SW480 (cell line): ENCODE measurements around the gene CHID1.

ENCODE experiments used
- DNase-seq: peaks from one replicate; pipeline ENCODE4 v3.0.0-alpha.2; 2016; ENCODE audit warnings: low spot score

The CHID1 gene

DNA sequence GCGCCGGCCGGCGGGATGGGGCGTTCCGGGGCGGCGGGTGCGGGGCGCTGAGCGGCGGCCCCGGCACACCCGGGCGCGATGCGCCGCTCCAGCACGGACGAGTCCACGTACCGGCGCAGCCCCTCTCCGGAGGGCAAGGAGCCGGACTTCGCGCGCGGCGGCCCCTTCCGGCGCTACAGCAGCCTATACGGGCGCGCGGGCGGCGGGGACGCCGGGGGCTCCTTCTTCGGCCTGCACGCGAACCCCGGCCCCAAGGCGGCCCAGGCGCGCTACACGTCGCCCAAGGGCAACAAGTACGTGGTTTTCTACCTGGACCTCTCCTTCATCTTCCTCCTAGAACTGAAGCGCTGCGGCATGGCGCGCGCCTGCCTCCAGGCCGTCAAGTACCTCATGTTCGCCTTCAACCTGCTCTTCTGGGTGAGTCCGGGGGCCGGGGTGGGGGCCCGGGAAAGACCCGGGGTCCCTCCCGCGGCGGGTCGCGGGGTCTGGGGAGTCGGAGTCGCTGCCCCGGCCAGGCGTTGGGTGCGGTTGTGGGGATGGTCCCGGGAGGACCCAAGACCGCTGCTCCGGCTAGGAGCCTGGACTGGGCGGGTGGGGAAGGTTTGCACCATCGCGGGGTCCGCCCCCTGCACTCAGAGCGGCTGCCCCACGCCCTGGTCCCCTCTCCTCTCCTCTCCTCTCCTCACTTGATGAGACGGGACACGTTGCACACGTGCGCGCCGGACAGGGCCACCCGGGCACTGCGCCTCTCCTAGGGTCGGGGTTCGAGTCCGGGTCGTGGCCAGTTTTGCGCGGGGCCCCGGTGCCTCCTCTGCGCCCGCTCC, 60.4 kb downstream of the CHID1 start:
- DNase-seq, result no peak

DNA sequence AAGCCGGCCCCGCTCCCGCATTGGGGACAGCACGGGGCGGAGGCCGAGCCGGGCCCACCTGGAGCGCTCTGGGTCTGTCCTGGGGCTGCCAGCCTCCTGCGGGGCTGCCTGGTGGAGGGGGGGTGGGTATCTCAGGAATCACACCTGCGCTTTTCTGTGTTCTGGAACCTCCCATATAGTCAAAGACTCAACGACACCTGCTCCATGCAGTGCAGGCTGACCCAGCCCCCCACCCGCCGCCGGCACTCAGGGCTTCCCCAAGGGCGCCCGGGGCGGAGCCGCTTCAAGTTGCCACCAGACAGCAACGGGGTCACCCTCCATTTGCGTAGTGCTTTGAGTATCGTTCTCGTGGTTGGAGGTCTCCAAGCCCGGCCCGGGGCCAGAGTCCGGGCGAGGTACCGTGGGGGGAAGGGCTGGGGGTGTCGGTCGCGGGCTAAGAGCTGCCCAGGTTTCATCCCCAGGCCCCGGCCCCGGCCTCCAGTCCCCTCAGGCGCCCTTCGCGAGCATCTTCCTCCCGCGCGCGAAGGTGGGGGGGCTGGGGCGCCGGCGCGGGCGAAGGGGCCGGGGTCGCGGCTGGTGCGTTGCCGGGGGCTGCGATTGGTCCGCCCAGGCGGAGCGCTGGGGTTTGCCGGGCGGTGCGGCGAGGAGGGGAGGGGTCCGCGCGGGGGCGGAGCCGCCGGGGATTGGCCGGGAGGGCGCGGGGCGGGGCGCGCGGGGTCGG, 61.3 kb downstream of the CHID1 start:
- no peak for DNase-seq

DNA sequence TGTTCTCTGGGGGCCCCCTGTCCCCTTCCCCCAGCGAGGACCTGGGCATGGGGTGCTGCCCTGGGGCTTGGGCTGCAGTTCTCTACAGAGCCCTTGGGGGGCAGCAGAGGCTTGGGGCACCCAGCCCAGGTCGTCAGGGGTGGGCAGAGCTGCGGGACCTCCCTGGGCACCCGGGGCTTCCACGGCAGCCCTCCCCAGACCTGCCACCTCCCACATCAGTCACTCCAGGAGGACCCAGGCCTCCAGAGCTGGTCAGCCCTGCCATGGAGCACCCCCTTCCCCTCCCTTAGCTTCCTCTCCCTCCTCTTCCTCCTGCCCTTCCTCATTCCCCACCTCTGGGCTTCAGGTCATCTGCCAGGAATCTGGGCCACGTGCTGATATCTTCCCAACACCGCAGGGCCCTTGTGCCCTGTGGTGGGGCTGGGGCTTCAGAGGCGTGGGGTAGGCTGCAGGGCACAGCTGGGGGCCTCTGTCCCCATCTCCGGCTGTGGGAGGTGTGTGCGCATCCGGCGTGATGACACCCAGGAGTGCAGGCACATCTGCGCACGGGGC, 62.2 kb downstream of the CHID1 start:
- DNase-seq, result no peak

DNA sequence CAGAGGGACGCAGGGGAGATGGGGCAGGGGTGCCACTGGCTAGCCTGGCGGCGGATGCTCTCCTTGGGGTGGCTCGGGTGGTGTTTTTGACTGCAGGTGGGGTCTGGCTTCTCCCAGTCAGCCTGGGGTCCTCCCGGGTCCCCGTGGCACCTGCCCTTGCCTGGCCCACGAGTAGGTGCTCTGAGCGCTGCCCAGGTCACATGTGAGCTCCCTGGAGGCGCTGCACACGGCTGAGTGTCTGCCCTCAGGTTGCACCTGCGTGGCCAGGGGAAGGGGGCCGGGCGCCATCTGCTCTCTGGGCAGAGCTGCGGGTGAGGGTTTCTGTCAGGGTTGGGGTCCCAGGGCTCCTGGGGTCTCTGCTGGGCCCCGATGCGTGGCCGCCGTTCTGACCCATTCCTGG, 62.7 kb downstream of the CHID1 start:
- no peak for DNase-seq

DNA sequence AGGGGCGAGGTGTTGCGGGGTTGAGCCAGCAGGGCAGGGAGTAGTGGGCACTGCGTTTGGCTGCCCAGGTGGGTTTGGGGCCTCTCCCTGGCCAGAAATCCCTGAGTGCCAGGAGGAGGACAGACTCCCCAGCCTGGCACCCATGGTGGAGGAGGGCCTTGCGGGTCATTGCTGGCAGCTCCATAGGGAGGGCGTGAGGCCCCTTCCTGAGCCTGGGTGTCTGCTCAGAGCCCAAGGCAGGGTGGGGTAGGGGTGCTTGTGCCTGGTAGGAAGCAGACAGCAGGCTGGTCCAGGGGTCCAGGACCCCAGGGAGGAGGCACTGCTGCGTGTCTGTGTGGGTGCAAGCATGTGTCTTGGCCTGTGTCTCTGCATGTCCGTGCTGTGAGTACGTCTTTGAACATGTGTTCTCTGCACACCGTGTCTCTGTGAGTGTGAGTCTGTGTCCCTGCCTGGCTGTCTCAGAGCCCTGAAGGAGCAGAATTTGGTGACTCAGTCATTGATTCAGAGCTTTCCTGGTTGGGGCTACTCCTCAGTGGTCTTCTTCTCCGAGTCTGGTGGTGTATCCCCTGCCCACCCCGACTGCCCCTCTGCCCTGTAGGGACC, 64.0 kb downstream of the CHID1 start:
- no peak for DNase-seq

DNA sequence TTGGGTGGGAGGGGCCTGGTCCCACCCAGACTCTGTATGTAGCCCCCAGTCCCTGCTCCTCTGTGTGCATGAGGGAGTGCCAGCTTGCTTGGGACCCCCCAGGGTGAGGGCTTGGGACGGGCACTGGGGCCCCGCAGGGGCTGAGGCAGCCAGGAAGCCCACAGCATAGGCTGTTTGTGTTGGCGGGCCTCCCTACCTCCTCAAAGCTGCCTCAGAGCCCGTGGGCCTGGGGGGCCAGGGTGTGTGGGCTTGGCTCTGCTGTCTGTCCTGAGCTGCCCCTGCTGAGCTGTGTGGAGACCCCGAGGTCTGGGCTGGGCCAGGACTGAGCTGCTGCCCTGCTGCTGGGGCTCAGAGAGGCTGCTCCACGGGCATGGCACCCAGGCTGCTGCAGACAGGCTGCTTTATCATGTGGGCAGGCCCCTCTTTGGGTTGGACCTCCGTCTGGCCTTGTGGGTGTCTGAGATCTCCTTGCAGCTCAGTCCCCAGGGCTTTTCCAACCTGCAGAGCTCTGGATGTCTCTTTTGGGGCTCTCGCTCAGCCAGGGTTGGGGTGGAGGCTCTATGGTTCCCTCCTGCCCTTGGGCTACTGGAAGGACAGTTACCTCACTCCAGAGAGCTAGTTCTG, 64.6 kb downstream of the CHID1 start:
- no peak for DNase-seq

DNA sequence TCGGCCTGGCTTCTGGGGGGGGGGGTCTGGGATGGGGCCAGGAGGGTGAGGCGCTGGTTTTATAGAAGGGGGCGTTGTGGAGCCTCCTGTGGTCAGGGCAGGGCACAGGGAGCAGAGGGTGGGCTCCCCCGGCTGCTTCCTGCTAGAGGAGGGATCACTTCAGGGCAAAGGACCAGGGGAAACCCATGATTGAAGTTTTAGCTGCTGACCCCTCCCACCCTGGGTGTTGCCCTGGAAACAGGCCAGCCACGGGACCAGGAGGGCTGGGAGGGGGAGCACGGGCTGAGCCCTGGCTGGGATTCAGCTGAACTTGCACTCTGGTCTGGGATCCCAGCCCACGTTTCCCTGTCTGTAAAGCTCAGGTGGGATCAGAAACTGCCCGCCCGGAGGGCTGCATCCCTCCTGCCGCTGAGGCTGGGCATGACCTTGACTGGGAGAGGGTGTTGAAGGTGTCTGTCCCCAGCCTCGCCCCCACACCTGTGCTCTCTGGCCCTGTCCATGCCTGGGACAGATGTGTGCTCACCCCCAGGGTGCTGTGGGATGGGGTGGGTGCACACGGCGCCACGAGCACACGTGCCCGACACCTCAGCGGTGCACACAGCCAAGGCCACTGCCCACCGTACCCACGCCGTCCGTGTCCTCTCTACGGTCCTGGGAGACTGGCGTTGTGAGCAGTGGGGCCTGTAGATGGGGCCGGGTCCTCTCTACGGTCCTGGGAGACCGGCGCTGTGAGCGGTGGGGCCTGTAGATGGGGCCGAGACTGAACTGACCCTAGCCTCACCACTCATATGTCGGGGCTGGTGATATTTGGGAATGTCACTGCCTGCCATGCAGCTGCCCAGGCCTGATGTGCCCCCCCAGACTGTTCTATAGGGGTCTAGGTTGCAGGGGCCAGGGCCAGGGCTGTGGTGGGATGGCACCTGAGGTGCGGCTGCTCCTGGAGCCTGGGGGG, 65.6 kb downstream of the CHID1 start:
- no peak for DNase-seq

DNA sequence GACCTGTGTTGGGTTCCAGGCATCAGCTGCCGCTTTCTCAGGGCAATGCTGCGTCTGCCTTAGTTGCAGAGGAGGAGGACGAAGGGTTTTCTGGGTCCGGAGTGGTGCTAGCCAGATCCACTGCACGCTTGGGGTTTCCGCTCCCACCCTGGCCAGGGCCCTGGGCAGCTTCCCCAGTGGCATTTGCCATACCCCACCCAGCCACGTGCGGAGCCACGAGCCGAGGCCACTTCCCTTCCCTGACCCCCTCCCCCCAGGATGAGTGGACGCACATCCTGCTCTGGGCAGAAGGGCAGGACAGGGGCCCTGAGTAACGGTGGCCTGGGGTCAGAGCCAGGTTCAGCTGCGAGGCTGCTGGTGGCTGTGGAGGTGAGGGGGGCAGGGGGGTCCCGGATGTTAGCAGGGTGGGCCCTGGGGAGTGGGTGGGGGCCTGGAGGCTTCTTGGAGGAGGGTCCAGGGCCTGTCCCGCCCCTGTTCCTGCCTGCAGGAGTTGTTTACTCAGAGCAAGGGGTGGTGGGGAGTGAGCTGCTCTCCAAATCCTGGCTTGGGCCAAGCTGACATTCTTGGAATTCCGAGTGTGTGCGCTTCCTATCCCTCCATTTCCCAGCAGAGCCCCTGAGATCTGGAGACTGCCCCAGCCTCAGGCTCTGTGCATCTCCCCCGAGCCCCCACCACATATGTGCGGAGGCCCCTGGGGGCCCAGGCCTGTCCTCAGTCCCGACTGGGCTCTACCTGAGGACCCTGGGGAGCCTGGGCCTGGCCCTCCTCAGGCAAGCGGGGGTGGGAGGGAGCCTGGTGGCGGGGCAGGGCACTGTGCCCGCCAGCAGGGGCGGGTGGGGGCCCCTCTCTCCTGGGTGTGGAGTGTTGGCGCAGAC, 66.6 kb downstream of the CHID1 start:
- DNase-seq, result peak; percentile 70

DNA sequence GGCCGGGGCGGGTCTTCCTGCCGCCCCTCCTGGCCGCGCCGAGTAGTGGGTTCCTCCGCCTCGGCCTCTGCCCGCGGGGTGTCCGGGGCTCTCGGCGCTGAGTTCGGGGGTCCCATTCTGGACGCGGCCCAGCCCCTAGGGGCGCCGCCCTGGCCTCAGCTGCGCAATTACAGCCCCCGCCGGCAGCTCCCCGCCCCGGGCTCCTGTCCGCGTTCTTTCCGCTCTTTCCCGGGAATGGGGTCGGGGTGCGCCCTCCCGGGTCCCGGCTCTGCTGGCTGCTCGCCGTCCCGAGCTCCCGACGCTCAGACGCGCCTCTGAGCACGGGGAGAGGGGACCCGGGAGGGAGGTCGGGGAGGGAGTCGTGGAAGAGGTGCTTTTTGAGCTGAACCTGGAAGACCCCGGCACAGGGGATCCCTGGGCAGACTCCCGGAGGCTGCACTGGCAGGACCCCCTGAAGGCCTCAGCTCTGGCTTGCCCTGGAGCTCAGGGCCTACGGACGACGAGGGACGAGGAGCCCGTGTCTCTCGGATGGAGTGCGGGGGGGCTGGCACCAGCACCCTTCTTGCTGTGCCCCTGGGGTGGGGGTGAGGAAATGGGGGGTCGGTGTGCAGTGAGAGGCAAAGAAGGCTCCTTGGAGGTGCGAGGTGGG, 67.4 kb downstream of the CHID1 start:
- no peak for DNase-seq

DNA sequence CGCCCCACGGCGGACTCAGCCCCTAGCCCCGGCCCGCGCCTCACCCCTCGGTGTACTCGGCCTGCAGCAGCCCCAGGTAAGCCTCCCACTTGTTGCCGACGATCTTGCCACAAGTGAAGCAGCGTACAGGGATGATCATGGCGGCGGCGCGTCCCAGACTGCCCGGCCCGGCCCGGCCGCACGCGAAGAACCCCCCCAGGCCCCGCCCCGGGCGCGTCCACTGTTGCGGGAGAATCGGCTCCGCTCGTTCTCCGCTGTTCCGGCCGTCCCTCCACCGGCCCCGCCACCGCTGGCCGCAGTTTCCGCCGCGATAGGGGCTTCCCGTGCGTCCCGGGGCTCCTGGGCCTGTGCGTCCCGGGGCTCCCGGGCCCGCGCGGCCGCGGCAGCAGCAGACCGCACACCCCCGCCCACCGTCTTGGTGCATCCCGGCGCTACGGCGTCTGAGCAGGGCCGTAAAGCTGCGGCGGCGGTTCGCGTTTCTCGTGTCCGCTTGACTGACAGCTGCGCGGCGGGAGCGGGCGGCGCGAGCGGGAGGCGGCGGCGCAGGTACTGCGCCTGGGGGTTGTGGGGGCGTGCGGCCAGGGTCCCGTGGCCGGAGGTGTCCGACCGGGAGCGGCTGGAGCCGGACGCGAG, 68.1 kb downstream of the CHID1 start, which contains the start of the genes POLR2L and TSPAN4:
Gene POLR2L (minus strand): TSS at position 160 of the 633 bp plus-strand sequence. CDS start 21 bp downstream, at position 139.
Gene TSPAN4 (plus strand): TSS at position 483 of the 633 bp plus-strand sequence. CDS start 7,453 bp downstream, outside the sequence.
- peak; percentile 82 for DNase-seq

DNA sequence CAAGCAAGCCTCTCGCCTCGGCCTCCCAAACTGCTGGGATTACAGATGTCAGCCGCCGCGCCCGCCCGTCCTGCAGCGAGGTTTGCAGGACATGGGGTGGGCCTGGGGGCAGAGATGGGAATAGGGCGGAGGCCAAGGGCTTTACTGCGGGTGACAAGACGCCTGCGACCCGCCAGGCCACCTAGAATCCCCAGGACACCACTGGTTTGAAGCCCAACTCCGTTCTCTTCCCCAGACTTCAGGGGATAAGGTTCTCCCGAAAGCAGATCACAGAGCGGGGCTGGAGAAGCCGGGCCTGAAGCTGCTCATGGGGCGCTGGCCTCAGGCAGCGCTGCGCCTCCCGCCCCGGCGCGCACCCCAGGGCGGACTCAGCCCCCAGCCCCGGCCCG, 68.6 kb downstream of the CHID1 start:
- DNase-seq, result no peak

DNA sequence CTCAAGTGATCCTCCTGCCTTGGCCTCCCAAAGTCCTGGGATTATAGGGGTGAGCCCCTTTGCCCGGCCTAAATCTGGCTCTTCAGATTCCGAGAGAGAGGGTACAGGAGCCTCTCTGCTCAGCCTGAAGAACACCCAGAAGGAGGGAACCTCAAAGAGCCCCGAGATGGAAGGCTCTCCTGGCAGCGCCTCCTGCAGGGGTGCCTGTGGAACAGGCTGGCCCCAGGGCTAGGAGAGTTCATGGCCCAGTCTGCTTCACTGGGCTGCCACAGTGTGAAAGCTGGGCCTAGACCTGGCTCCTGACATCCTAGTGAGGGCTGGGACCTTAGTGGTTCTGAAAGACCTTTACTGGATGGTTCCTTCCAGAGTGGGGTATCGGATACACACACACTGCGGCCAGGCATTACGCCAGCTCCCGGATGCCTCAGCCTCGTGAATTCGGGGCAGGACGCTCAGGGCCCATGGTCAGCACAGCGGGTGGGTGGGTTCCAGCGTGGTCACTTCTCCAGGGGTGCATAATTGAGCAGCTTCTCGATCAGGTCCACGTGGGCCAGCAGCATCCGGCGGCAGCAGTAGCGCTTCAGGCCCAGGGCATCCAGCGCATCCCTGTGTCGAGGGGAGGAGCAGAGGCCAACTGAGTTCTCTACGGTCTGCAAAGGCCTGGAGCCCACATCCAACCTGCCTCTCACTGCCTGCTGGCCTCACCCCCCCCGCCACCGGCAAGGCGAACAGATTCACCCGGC, 70.6 kb downstream of the CHID1 start:
- DNase-seq, result no peak

DNA sequence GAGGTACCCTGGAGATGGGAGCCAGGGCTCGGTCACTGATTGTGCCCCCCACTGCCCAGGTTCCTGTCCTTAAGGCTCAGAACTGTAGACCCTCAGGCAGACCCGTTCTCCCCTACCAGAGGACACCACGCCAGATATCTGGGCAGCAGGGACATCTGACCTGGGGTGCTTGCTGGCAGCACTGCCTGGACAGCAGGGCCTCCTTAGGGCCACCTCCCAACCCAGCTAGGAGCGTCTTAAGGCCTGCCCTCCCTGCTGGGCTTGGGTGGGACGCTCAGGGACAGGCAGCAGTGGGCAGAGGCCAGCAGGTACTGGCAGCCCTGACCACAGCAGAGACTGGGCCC, 71.4 kb downstream of the CHID1 start:
- DNase-seq, result no peak

DNA sequence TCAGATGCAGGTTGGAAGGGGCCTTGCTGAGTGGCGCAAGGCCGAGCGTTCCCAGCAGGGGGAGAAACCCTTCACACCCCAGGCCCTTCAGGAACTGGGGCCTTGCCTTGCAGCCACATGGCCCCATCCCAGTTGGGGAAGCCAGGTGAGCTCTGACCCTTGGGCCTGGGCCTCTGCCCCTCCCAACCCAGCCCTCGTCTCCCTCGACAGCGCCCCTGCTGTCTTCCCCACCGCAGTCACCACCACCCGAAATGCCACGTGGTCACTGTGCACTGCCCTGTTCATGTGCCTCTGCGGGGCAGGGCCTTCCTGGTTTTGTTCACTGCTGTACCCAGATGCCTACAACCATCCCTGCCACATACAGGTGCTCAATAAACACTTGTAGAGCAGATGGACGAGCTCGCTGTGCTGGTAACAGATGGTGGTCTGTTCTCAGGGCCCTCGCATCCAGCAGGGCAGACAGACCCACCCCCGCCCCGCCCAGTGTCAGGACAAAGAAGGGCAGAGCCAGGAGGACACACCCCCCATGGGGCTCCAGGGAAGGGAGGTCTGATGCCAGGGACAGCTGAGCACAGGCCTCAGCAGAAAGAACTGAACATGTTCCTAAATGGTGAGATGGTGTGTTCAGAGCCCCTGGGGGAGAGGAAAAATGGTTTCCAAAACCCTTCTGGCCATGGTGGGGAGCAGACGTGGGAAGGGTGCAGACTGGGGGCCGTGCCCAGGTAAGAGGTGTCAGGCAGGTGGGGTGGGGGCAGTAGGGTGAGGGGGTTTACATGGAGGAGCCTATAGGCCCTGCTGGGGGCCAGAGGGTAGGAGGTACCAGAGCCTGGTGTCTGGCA, 72.0 kb downstream of the CHID1 start:
- no peak for DNase-seq

DNA sequence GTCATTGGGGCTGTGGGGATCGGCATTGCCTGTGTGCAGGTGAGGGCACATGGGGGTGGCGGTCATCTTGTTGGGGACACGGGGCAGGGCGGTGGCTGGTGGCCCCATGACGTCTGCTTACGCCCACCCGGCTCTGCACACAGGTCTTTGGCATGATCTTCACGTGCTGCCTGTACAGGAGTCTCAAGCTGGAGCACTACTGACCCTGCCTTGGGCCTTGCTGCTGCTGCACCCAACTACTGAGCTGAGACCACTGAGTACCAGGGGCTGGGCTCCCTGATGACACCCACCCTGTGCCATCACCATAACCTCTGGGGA, 72.7 kb downstream of the CHID1 start:
- no peak for DNase-seq

DNA sequence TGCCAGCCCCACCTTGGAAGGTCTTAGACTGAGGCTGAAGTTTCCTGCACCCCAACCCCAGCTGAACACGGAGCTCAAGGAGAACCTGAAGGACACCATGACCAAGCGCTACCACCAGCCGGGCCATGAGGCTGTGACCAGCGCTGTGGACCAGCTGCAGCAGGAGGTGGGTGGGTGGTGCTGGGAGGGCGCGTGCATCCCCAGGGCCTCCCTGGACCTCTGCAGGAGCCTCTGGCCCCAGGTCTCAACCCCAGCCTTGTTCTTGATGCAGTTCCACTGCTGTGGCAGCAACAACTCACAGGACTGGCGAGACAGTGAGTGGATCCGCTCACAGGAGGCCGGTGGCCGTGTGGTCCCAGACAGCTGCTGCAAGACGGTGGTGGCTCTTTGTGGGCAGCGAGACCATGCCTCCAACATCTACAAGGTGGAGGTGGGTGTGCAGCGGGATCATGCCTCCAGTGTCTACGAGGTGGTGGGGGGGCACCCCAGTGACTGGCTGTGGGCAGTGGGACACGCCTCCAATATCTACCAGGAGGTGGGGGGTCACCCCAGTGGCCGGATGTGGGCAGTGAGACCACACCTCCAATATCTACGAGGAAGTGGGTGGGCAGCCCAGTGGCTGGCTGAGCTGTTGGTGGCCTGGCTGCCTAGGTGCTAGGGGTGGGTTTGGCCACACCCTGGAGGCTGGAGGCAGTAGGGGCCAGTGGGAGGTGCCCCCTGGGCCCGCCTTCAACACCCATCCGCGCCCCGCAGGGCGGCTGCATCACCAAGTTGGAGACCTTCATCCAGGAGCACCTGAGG, 73.2 kb downstream of the CHID1 start:
- no peak for DNase-seq

DNA sequence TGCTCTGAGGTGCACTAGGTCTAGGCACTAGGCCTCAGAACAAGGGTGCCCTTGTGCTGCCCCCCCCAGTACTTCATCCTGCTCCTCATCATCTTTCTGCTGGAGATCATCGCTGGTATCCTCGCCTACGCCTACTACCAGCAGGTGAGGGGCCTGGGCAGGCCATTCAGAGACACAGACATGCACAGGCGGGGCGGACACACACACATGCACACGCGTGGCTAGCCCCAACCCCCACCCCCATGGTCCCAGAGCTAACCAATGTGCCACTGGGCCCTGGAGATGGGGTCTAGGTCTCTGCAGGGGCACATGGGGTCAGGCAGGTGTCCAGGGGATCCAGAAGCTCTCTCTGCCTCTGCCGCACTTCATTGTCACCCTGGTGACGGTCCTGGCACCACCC, 73.9 kb downstream of the CHID1 start:
- DNase-seq, result no peak
